GM19468 (cell line): ENCODE measurements around the gene MRPL53.

Source experiments
- ATAC-seq: cut with Tn5 transposase; IDR thresholded peaks from one replicate; pipeline ENCODE4 v1.9.1; 2021; ENCODE audit warnings: mild to moderate bottlenecking, moderate library complexity, moderate number of reproducible peaks; ENCODE audit not compliant: unreplicated experiment; ENCODE audit errors: extremely low read depth

Gene MRPL53

GRCh38 chr2:74430502-74430901, 42.0 kb downstream of the MRPL53 start:
- ATAC-seq = no peak

- ATAC-seq = no peak
These were observed 42.7 kb downstream of the MRPL53 start for GRCh38 chr2:74429487-74430451.

- ATAC-seq = no peak
These were observed 43.8 kb downstream of the MRPL53 start for GRCh38 chr2:74428675-74429074.

- ATAC-seq = no peak
These were observed 44.9 kb downstream of the MRPL53 start for GRCh38 chr2:74427551-74427950.

- no peak for ATAC-seq
These were observed 46.2 kb downstream of the MRPL53 start for GRCh38 chr2:74426181-74426758.

GRCh38 chr2:74425523-74425922, 47.0 kb downstream of the MRPL53 start:
- no peak for ATAC-seq

- no peak for ATAC-seq
These were observed 47.5 kb downstream of the MRPL53 start for GRCh38 chr2:74424995-74425406.

GRCh38 chr2:74424139-74424992, 48.1 kb downstream of the MRPL53 start:
- no peak for ATAC-seq

- ATAC-seq = no peak
These were observed 49.0 kb downstream of the MRPL53 start for GRCh38 chr2:74423231-74424095.
